Chondrocyte (in vitro differentiated cells): Measurements from ENCODE around the gene ULK4. TPM values are rescaled to one million over a fixed set of nuclear protein-coding genes. Genes with fewer than 3 reads are reported as not detected.

ENCODE experiments used
- DNase-seq: peaks from one replicate; pipeline ENCODE4 v3.0.0; 2021; ENCODE audit warnings: mixed read lengths, low spot score
- H3K27ac Mint-ChIP-seq: one replicate; pipeline ENCODE4 v1.8.0; 2021; ENCODE audit warnings: mild to moderate bottlenecking, moderate library complexity, mixed read lengths; ENCODE audit not compliant: unreplicated experiment
- H3K27me3 Mint-ChIP-seq: 2 replicates; pipeline ENCODE4 v1.8.0; 2021; ENCODE audit warnings: low read depth, mixed read lengths
- H3K36me3 Mint-ChIP-seq: 2 replicates; pipeline ENCODE4 v1.8.0; 2021; ENCODE audit warnings: low read depth, mixed read lengths
- H3K4me1 Mint-ChIP-seq: 2 replicates; pipeline ENCODE4 v1.8.0; 2021; ENCODE audit warnings: low read depth, mild to moderate bottlenecking, mixed read lengths
- H3K4me3 Mint-ChIP-seq: one replicate; pipeline ENCODE4 v1.8.0; 2021; ENCODE audit warnings: mild to moderate bottlenecking, moderate library complexity, mixed read lengths; ENCODE audit not compliant: unreplicated experiment
- H3K9me3 Mint-ChIP-seq: 2 replicates; pipeline ENCODE4 v1.8.0; 2021; ENCODE audit warnings: low read depth, mixed read lengths
- CTCF ChIP-seq: fragments of 200-600 bp; sonication (generic); IDR thresholded peaks from 2 replicates; pipeline ENCODE4 v1.5.0; 2021; ENCODE audit warnings: antibody characterized with exemption, mild to moderate bottlenecking, moderate library complexity
- total RNA-seq: library from RNA; stranded (reverse); gene quantifications from 3 replicates; pipeline ENCODE4 v1.2.1, GENCODE V29; 2021

Gene ULK4
- total RNA-seq, 1 donor from 2014 or later: 9.1 TPM

- DNase-seq: no peak
- no peak for TF ChIP-seq CTCF
- peaks cover 20% of the 10 kb centered on the region for H3K9me3 Mint-ChIP-seq
- peaks cover 11% of the 10 kb centered on the region for H3K36me3 Mint-ChIP-seq
- H3K27ac Mint-ChIP-seq: no peak overlapping the region
- no peaks in the 10 kb centered on the region for H3K4me1 Mint-ChIP-seq
- no peaks in the 10 kb centered on the region for H3K27me3 Mint-ChIP-seq
- no peak overlapping the region for H3K4me3 Mint-ChIP-seq
These were observed 299.6 kb downstream of the ULK4 start for GRCh38 chr3:41662288-41662687.

GRCh38 chr3:41661796-41662195 lies 300.1 kb downstream of the ULK4 start:
- Mint-ChIP-seq H3K9me3 (peaks cover 20% of the 10 kb centered on the region), H3K27ac (no peak overlapping the region), H3K27me3 (no peaks in the 10 kb centered on the region), H3K4me1 (no peaks in the 10 kb centered on the region), H3K4me3 (no peak overlapping the region), H3K36me3 (peaks cover 11% of the 10 kb centered on the region)
- TF ChIP-seq CTCF: no peak
- no peak for DNase-seq

GRCh38 chr3:41660510-41660909 lies 301.4 kb downstream of the ULK4 start:
- H3K4me3 Mint-ChIP-seq: no peak overlapping the region

GRCh38 chr3:41653571-41654239 lies 308.2 kb downstream of the ULK4 start:
- Mint-ChIP-seq H3K36me3 (peaks cover 2% of the 10 kb centered on the region), H3K4me3 (no peak overlapping the region), H3K27ac (peak overlapping the region; percentile 45), H3K4me1 (peaks cover 20% of the 10 kb centered on the region), H3K27me3 (no peaks in the 10 kb centered on the region), H3K9me3 (no peaks in the 10 kb centered on the region)
- no peak for TF ChIP-seq CTCF
- DNase-seq: no peak

More at GRCh38 chr3:41660510-41660909, 301.4 kb downstream of the ULK4 start:
- no peaks in the 10 kb centered on the region for H3K27me3 Mint-ChIP-seq
- no peak for TF ChIP-seq CTCF
- peaks cover 3% of the 10 kb centered on the region for H3K36me3 Mint-ChIP-seq
- no peak overlapping the region for H3K27ac Mint-ChIP-seq
- no peaks in the 10 kb centered on the region for H3K4me1 Mint-ChIP-seq
- DNase-seq: no peak
- peaks cover 10% of the 10 kb centered on the region for H3K9me3 Mint-ChIP-seq

GRCh38 chr3:41652931-41653330 lies 309.0 kb downstream of the ULK4 start:
- peaks cover 20% of the 10 kb centered on the region for H3K4me1 Mint-ChIP-seq
- H3K27ac Mint-ChIP-seq: peak overlapping the region; percentile 45
- H3K4me3 Mint-ChIP-seq: no peak overlapping the region
- no peaks in the 10 kb centered on the region for H3K27me3 Mint-ChIP-seq
- peaks cover 3% of the 10 kb centered on the region for H3K9me3 Mint-ChIP-seq
- TF ChIP-seq CTCF: no peak
- DNase-seq: no peak
- H3K36me3 Mint-ChIP-seq: peaks cover 4% of the 10 kb centered on the region
